Prostate gland (tissue), 2 donors: ENCODE data around the gene PARP11.

Experiments
- POLR2AphosphoS5 ChIP-seq: sonication (generic); formaldehyde crosslinking; IDR thresholded peaks from one replicate; pipeline ENCODE4 v1.6.1; 2017; ENCODE audit warnings: antibody characterized with exemption
- TF ChIP-seq, protein P1 (sequence below), 4 experiments: fragments of 200-600 bp in 2 of 4; fragments of 450-650 bp in 2 of 4; sonication (generic) in 2 of 4; IDR thresholded peaks; 1 replicate in 3 of 4; 2 replicates in 1 of 4; pipeline ENCODE4 v1.5.1; 2016 to 2019; ENCODE audit warnings: antibody characterized with exemption in 4 of 4, mild to moderate bottlenecking in 2 of 4, moderate library complexity in 2 of 4

DNA sequence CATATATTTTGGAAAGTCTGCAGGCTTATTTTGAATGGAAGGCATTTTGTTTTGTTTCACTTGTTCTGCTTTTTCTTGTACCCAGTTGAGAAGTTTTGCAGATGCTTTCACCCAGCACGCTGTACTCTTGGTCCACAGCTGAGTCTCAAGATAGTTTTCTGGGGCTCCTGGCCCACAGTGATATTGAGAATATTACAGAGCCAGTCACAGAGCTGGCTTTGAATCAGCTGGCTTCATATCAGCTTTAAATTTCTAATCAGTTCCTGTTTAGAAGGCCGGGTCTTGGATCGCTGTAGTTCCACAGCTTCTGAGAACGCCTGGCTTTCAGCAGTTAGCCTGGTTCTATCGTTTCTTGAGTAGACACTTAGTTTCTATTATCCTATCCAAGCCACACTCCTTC, 32.5 kb upstream of the PARP11 start:
- TF ChIP-seq, protein P1, sequence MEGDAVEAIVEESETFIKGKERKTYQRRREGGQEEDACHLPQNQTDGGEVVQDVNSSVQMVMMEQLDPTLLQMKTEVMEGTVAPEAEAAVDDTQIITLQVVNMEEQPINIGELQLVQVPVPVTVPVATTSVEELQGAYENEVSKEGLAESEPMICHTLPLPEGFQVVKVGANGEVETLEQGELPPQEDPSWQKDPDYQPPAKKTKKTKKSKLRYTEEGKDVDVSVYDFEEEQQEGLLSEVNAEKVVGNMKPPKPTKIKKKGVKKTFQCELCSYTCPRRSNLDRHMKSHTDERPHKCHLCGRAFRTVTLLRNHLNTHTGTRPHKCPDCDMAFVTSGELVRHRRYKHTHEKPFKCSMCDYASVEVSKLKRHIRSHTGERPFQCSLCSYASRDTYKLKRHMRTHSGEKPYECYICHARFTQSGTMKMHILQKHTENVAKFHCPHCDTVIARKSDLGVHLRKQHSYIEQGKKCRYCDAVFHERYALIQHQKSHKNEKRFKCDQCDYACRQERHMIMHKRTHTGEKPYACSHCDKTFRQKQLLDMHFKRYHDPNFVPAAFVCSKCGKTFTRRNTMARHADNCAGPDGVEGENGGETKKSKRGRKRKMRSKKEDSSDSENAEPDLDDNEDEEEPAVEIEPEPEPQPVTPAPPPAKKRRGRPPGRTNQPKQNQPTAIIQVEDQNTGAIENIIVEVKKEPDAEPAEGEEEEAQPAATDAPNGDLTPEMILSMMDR (IDR thresholded peaks at IDR 0.05), result no peak
- no peak for TF ChIP-seq POLR2AphosphoS5
